Transverse colon (tissue), 4 donors: ENCODE measurements around the gene MAGEB16. TPM values are rescaled to one million over a fixed set of nuclear protein-coding genes. Genes with fewer than 3 reads are reported as not detected.

Experiments
- DNase-seq: peaks from one replicate; pipeline ENCODE4 v3.0.0-alpha.2; 2019
- H3K27ac ChIP-seq, 4 donors: fragments of 200-600 bp; sonication (generic); 2 replicates each; pipeline ENCODE4 v1.5.1; 2016 to 2018; ENCODE audit warnings: inconsistent platforms in 4 of 4
- H3K27me3 ChIP-seq: fragments of 200-600 bp; sonication (generic); 2 replicates; pipeline ENCODE4 v1.5.1; 2017; ENCODE audit warnings: inconsistent platforms
- H3K36me3 ChIP-seq, 4 donors: fragments of 200-600 bp; sonication (generic); 2 replicates each; pipeline ENCODE4 v1.5.1; 2017 to 2019; ENCODE audit warnings: inconsistent platforms in 4 of 4
- H3K4me1 ChIP-seq, 4 donors: fragments of 200-600 bp; sonication (generic); 2 replicates each; pipeline ENCODE4 v1.5.1; 2017 to 2020; ENCODE audit warnings: inconsistent platforms in 4 of 4
- H3K4me3 ChIP-seq, 4 donors: fragments of 200-600 bp; sonication (generic); 1 replicate in 1 of 4; 2 replicates in 3 of 4; pipeline versions ENCODE4 v1.5.1 to v1.6.1; 2017 to 2019; ENCODE audit warnings: inconsistent platforms in 4 of 4
- H3K9me3 ChIP-seq, 2 donors: fragments of 200-600 bp; sonication (generic); 2 replicates each; pipeline ENCODE4 v1.5.1; 2017 to 2019; ENCODE audit warnings: inconsistent platforms in 2 of 2
- CTCF ChIP-seq, 5 experiments: fragments of 200-600 bp in 3 of 5; fragments of 450-650 bp in 2 of 5; sonication (generic) in 3 of 5; IDR thresholded peaks; 1 replicate in 2 of 5; 2 replicates in 3 of 5; pipeline ENCODE4 v1.5.1; 2016 to 2017; ENCODE audit warnings: antibody characterized with exemption in 5 of 5, inconsistent platforms in 3 of 5, mild to moderate bottlenecking in 2 of 5, moderate library complexity in 1 of 5
- EP300 ChIP-seq: sonication (generic); formaldehyde crosslinking; IDR thresholded peaks from one replicate; pipeline ENCODE4 v1.6.1; 2017; ENCODE audit warnings: antibody characterized with exemption, low read depth
- POLR2A ChIP-seq: fragments of 450-650 bp; IDR thresholded peaks from one replicate; pipeline ENCODE4 v1.6.1; 2016; ENCODE audit warnings: antibody characterized with exemption, mild to moderate bottlenecking, moderate library complexity
- POLR2AphosphoS5 ChIP-seq, 3 donors: sonication (generic); formaldehyde crosslinking; IDR thresholded peaks; one replicate each; pipeline ENCODE4 v1.6.1; 2016; ENCODE audit warnings: antibody characterized with exemption in 3 of 3
- WGBS, 2 donors: methylation state at CpG; one replicate each; pipeline ENCODE4 v1.1.5; 2018; ENCODE audit warnings: low coverage in 1 of 2; 5-methylcytosine and 5-hydroxymethylcytosine counted together
- in situ Hi-C, 4 donors: fragments of 200-750 bp; cut with MboI; loops; one replicate each; pipeline versions ENCODE4 v1.15.0 to v1.15.1; 2017; ENCODE audit warnings: low sequenced_read_pairs in 3 of 4, low pct_ligation_motif_present in 1 of 4, low pct_unique_long_range_greater_than_20kb in 1 of 4
- intact Hi-C: fragments of 100-400 bp; cut with DNase I; formaldehyde crosslinking; loops from one replicate; pipeline ENCODE4 v1.15.1; 2023; ENCODE audit warnings: low total_unique reads
- total RNA-seq, 4 donors: library from RNA; depleted of rRNA; stranded (reverse); fragments of >200 nt; gene quantifications; one replicate each; pipeline ENCODE4 v1.1.0, GENCODE V29; 2016

MAGEB16 gene
- total RNA-seq, 4 donors from 2014 or later = not detected

GRCh38 chrX:35787867-35788266 lies 10.3 kb upstream of the MAGEB16 start:
- intact Hi-C loops = no loop called here
- Histone ChIP-seq H3K4me1 (no peaks in the 10 kb centered on the region), H3K36me3 (no peaks in the 10 kb centered on the region), H3K27ac (no peak overlapping the region), H3K9me3 (no peaks in the 10 kb centered on the region), H3K27me3 (no peaks in the 10 kb centered on the region), H3K4me3 (no peak overlapping the region)
- no peak for DNase-seq
- in situ Hi-C loops = no loop called here
- TF ChIP-seq POLR2A = no peak
- no peak for TF ChIP-seq CTCF (IDR thresholded peaks at IDR 0.05)
- 80% methylated on average over 2 of the region's 2 CpGs; no CpG with 5 or more reads in 1 of the 2 donors for WGBS, 2 donors

- H3K4me1 ChIP-seq = no peaks in the 10 kb centered on the region
- DNase-seq = no peak
- no peaks in the 10 kb centered on the region for H3K27me3 ChIP-seq
- WGBS, 2 donors = 64% methylated on average over 5 of the region's 5 CpGs; no CpG with 5 or more reads in 1 of the 2 donors
- in situ Hi-C loops = no loop called here
- no peaks in the 10 kb centered on the region for H3K9me3 ChIP-seq
- H3K27ac ChIP-seq = no peak overlapping the region
- no peaks in the 10 kb centered on the region for H3K36me3 ChIP-seq
- intact Hi-C loops = no loop called here
- no peak overlapping the region for H3K4me3 ChIP-seq
- no peak for TF ChIP-seq POLR2A
- TF ChIP-seq EP300 = no peak
- TF ChIP-seq POLR2AphosphoS5 (IDR thresholded peaks at IDR 0.05) = no peak
- TF ChIP-seq CTCF (IDR thresholded peaks at IDR 0.05) = no peak
These were observed 2.3 kb downstream of the MAGEB16 start for GRCh38 chrX:35800474-35800873.

GRCh38 chrX:35809781-35810180 lies 11.6 kb downstream of the MAGEB16 start:
- Histone ChIP-seq H3K4me3 (no peak overlapping the region), H3K4me1 (no peaks in the 10 kb centered on the region), H3K36me3 (no peaks in the 10 kb centered on the region), H3K27me3 (no peaks in the 10 kb centered on the region), H3K27ac (no peak overlapping the region), H3K9me3 (no peaks in the 10 kb centered on the region)
- no peak for TF ChIP-seq EP300
- TF ChIP-seq POLR2A = no peak
- no peak for TF ChIP-seq CTCF (IDR thresholded peaks at IDR 0.05)
- no peak for TF ChIP-seq POLR2AphosphoS5 (IDR thresholded peaks at IDR 0.05)
- intact Hi-C loops (no loop called here), in situ Hi-C loops (no loop called here)
- no peak for DNase-seq
- 41% methylated on average over 4 of the region's 4 CpGs; no CpG with 5 or more reads in 1 of the 2 donors for WGBS, 2 donors

GRCh38 chrX:35819241-35819640 lies 21.1 kb downstream of the MAGEB16 start:
- TF ChIP-seq CTCF (IDR thresholded peaks at IDR 0.05) (no peak), POLR2A (no peak), POLR2AphosphoS5 (IDR thresholded peaks at IDR 0.05) (no peak), EP300 (no peak)
- DNase-seq = no peak
- Histone ChIP-seq H3K27ac (no peak overlapping the region), H3K4me3 (no peak overlapping the region), H3K27me3 (no peaks in the 10 kb centered on the region), H3K9me3 (no peaks in the 10 kb centered on the region), H3K4me1 (no peaks in the 10 kb centered on the region), H3K36me3 (no peaks in the 10 kb centered on the region)
- intact Hi-C loops = no loop called here
- in situ Hi-C loops = no loop called here
- 56% methylated on average over 4 of the region's 4 CpGs; no CpG with 5 or more reads in 1 of the 2 donors for WGBS, 2 donors
